SK-N-SH (cell line): ENCODE measurements around the gene DNAJB8. TPM values are rescaled to one million over a fixed set of nuclear protein-coding genes. Genes with fewer than 3 reads are reported as not detected.

Experiments
- CTCF ChIA-PET: fragments of 300-600, 350-600 bp; formaldehyde crosslinking; extraction: SDS; loops from one replicate; lab custom pipeline; 2021; lab: Yijun Ruan, JAX
- POLR2A ChIA-PET: fragments of 350-600 bp; sonication (Branson Sonifier 250); formaldehyde crosslinking; extraction: SDS; loops from one replicate; lab custom pipeline; 2020; ENCODE audit warnings: antibody characterized with exemption, inconsistent platforms; lab: Yijun Ruan, JAX
- DNase-seq: peaks from one replicate; pipeline ENCODE4 v3.0.0; 2012
- H2AFZ ChIP-seq: fragments of 200-600 bp; sonication (generic); 2 replicates; pipeline ENCODE4 v1.8.1; 2016; ENCODE audit warnings: antibody characterized with exemption, mild to moderate bottlenecking, low read depth
- H3F3A ChIP-seq: fragments of 200-600 bp; sonication (generic); replicated peaks from 2 replicates; pipeline ENCODE3; 2016; ENCODE audit warnings: antibody characterized with exemption, mild to moderate bottlenecking; ENCODE audit not compliant: insufficient read depth
- H3K27ac ChIP-seq, 2 experiments: fragments of 200-500 bp in 1 of 2; fragments of 200-600 bp in 1 of 2; sonication (Bioruptor generic) in 1 of 2; sonication (generic), shearing (Covaris generic) in 1 of 2; 2 replicates each; pipeline versions ENCODE4 v1.5.1 to v1.6.1; 2014 to 2016; ENCODE audit warnings: low read depth in 2 of 2, inconsistent platforms in 1 of 2, low read length in 1 of 2, mild to moderate bottlenecking in 1 of 2, mixed read lengths in 1 of 2
- H3K27me3 ChIP-seq: fragments of 200-600 bp; sonication (generic), shearing (Covaris generic); 2 replicates; pipeline ENCODE4 v1.6.1; 2016; ENCODE audit warnings: mixed run types; ENCODE audit not compliant: insufficient read depth
- H3K36me3 ChIP-seq, 2 experiments: fragments of 200-500 bp in 1 of 2; fragments of 200-600 bp in 1 of 2; sonication (Bioruptor generic) in 1 of 2; sonication (generic) in 1 of 2; replicated peaks in 1 of 2; 2 replicates each; pipeline versions ENCODE3 to v1.5.1; 2014 to 2016; ENCODE audit warnings: low read length in 1 of 2, mild to moderate bottlenecking in 1 of 2; ENCODE audit not compliant: insufficient read depth in 2 of 2, control insufficient read depth in 1 of 2
- H3K4me1 ChIP-seq, 2 experiments: fragments of 200-500 bp in 1 of 2; fragments of 200-600 bp in 1 of 2; sonication (Bioruptor generic) in 1 of 2; sonication (generic), shearing (Covaris generic) in 1 of 2; 2 replicates each; pipeline versions ENCODE4 v1.5.1 to v1.6.1; 2014 to 2016; ENCODE audit warnings: low read depth in 1 of 2, low read length in 1 of 2, mixed run types in 1 of 2; ENCODE audit not compliant: insufficient read depth in 2 of 2, control insufficient read depth in 1 of 2
- H3K4me2 ChIP-seq: fragments of 200-600 bp; sonication (generic), shearing (Covaris generic); 2 replicates; pipeline ENCODE4 v1.6.1; 2017; ENCODE audit warnings: mixed run types
- H3K4me3 ChIP-seq, 2 experiments: fragments of 200-500 bp in 1 of 2; fragments of 200-600 bp in 1 of 2; sonication (Bioruptor generic) in 1 of 2; sonication (generic), shearing (Covaris generic) in 1 of 2; 2 replicates each; pipeline versions ENCODE4 v1.5.1 to v1.8.1; 2014 to 2016; ENCODE audit warnings: low read depth in 2 of 2, inconsistent platforms in 1 of 2, low read length in 1 of 2, mild to moderate bottlenecking in 1 of 2, mixed read lengths in 1 of 2, moderate library complexity in 1 of 2
- H3K79me2 ChIP-seq: fragments of 200-600 bp; sonication (generic); 2 replicates; pipeline ENCODE4 v1.8.1; 2017; ENCODE audit warnings: mild to moderate bottlenecking; ENCODE audit not compliant: insufficient read depth
- H3K9ac ChIP-seq: fragments of 200-600 bp; sonication (generic); 2 replicates; pipeline ENCODE4 v1.6.1; 2017; ENCODE audit warnings: mixed run types
- H3K9me2 ChIP-seq: fragments of 200-600 bp; sonication (generic); 2 replicates; pipeline ENCODE4 v1.6.1; 2017; ENCODE audit warnings: mixed run types
- H3K9me3 ChIP-seq: fragments of 200-600 bp; sonication (generic); 2 replicates; pipeline ENCODE4 v1.6.1; 2017; ENCODE audit warnings: mixed run types, mild to moderate bottlenecking, moderate library complexity
- H4K20me1 ChIP-seq: fragments of 200-600 bp; sonication (generic); 2 replicates; pipeline ENCODE4 v1.6.1; 2017; ENCODE audit warnings: mild to moderate bottlenecking, mixed run types; ENCODE audit not compliant: insufficient read depth
- CHD2 ChIP-seq: fragments of 150-350 bp; IDR thresholded peaks from 2 replicates; pipeline ENCODE4 v1.6.1; 2018; ENCODE audit warnings: low read length; ENCODE audit not compliant: partially characterized antibody
- EP300 ChIP-seq, 2 experiments: IDR thresholded peaks; 2 replicates each; pipeline versions ENCODE4 v1.4.0 to v1.6.1; 2012; ENCODE audit warnings: borderline replicate concordance in 1 of 2, low read depth in 1 of 2, low read length in 1 of 2
- EZH2phosphoT487 ChIP-seq: fragments of 200-600 bp; sonication (generic); IDR thresholded peaks from 2 replicates; pipeline ENCODE4 v1.6.1; 2017; ENCODE audit warnings: low read depth, mixed run types, mild to moderate bottlenecking, antibody characterized with exemption, moderate library complexity, borderline replicate concordance
- FOSL2 ChIP-seq: IDR thresholded peaks from 2 replicates; pipeline ENCODE4 v1.4.0; 2012; ENCODE audit warnings: low read depth, mild to moderate bottlenecking, moderate library complexity, borderline replicate concordance
- FOXJ3 ChIP-seq: sonication (generic); formaldehyde crosslinking; IDR thresholded peaks from 2 replicates; pipeline ENCODE4 v1.5.1; 2020; ENCODE audit warnings: mild to moderate bottlenecking, missing genetic modification reagents
- GATA2 ChIP-seq: sonication (generic); formaldehyde crosslinking; IDR thresholded peaks from 2 replicates; pipeline ENCODE4 v1.5.0; 2020; ENCODE audit warnings: mild to moderate bottlenecking, missing genetic modification reagents
- MAX ChIP-seq: IDR thresholded peaks from 2 replicates; pipeline ENCODE4 v1.4.0; 2012; ENCODE audit warnings: low read depth
- NFIC ChIP-seq: IDR thresholded peaks from 2 replicates; pipeline ENCODE4 v1.4.0; 2012; ENCODE audit warnings: borderline replicate concordance
- NRF1 ChIP-seq: IDR thresholded peaks from 2 replicates; pipeline ENCODE4 v1.6.1; 2012; ENCODE audit warnings: low read depth, mild to moderate bottlenecking, low read length
- SMC3 ChIP-seq: IDR thresholded peaks from 2 replicates; pipeline ENCODE4 v1.6.1; 2012; ENCODE audit warnings: low read depth, low read length, improper control_type of control experiment
- WGBS: methylation state at CpG from one replicate; pipeline ENCODE4 v1.1.6; 2017; ENCODE audit warnings: low lambda C conversion rate; 5-methylcytosine and 5-hydroxymethylcytosine counted together
- polyA plus RNA-seq, 3 experiments: library from polyadenylated mRNA; depleted of rRNA; stranded (reverse); fragments of >200 nt; gene quantifications; 2 replicates each; pipeline ENCODE4 v1.2.3, GENCODE V29; 2012
- TF ChIP-seq, protein P1 (sequence below): IDR thresholded peaks from 2 replicates; pipeline ENCODE4; 2012
- TF ChIP-seq, protein P2 (sequence below): IDR thresholded peaks from 2 replicates; pipeline ENCODE4 v1.4.0; 2012; ENCODE audit warnings: low read depth, borderline replicate concordance
- TF ChIP-seq, protein P3 (sequence below): fragments of 200-600 bp; sonication (generic); IDR thresholded peaks from 2 replicates; pipeline ENCODE4 v1.6.1; 2017; ENCODE audit warnings: antibody characterized with exemption, mild to moderate bottlenecking, moderate library complexity

Gene DNAJB8
- polyA plus RNA-seq, 1 of the 3 experiments (the other 2 are of a cell fraction) = not detected

- Histone ChIP-seq H3K9me2 (no peaks in the 10 kb centered on the region), H3K4me1 (peaks cover 0 to 75% of the 10 kb centered on the region in 2 experiments; a peak in 2 of 4 replicates), H3K27ac (no peak overlapping the region), H3F3A (no peaks in the 10 kb centered on the region), H3K9me3 (no peaks in the 10 kb centered on the region), H3K9ac (no peak overlapping the region), H3K27me3 (no peaks in the 10 kb centered on the region), H3K4me3 (no peak overlapping the region), H3K4me2 (no peak overlapping the region), H4K20me1 (no peaks in the 10 kb centered on the region), H3K79me2 (no peaks in the 10 kb centered on the region), H3K36me3 (no peaks in the 10 kb centered on the region), H2AFZ (no peak overlapping the region)
- WGBS = 77% methylated on average over 14 of the region's 14 CpGs
- DNase-seq = no peak
- ChIA-PET CTCF (interaction anchor here (0.7 to 11.3 kb wide), 18 partner anchors 8 to 262 kb away, joined by 3 to 177 read pairs (median 18); partner anchors contain the start of gene GATA2), POLR2A (interaction anchor here (2.2 to 2.9 kb wide), 3 partner anchors 8 to 58 kb away, joined by 7 to 16 read pairs (median 9); no protein-coding TSS in a partner anchor)
- TF ChIP-seq MAX (no peak), EZH2phosphoT487 (no peak), NRF1 (no peak), GATA2 (CRISPR knock-in tag) (no peak), CHD2 (no peak), NFIC (no peak), FOXJ3 (CRISPR knock-in tag) (no peak)
- TF ChIP-seq, protein P1, sequence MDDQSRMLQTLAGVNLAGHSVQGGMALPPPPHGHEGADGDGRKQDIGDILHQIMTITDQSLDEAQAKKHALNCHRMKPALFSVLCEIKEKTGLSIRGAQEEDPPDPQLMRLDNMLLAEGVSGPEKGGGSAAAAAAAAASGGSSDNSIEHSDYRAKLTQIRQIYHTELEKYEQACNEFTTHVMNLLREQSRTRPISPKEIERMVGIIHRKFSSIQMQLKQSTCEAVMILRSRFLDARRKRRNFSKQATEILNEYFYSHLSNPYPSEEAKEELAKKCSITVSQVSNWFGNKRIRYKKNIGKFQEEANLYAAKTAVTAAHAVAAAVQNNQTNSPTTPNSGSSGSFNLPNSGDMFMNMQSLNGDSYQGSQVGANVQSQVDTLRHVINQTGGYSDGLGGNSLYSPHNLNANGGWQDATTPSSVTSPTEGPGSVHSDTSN = no peak
Measured at GRCh38 chr3:128424508-128425069, 42.1 kb downstream of the DNAJB8 start.

DNA sequence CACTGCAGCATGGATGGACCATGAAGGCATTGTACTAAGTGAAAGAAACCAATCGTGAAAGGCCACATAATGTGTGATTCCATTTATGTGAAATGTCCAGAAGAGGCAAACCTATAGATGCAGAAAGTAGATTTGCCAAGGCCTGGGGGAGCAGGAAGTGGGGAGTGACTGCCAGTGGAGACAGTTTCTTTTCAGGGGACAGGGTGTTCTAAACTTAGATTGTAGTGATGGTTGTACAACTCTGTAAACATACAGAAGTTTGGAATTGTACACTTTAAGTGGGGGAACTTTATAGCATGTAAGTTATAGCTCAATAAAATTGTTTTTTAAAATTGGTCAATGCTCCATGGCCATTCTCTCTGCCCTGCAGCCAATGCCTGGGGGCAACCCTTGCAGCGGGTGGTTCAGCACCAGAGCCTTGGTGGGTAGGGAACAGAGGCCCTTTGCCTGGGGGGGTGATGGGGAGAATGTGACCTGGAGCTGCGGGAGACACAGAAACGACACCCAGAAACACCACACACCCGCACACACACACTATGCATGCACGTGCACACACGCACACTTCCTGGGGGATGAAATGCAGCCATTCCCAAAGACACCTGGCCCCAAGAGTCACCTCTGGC lies 43.1 kb downstream of the DNAJB8 start:
- POLR2A ChIA-PET = interaction anchor here (0.8 to 2.9 kb wide), 4 partner anchors 8 to 63 kb away, joined by 3 to 21 read pairs (median 6); no protein-coding TSS in a partner anchor
- peaks cover 0 to 67% of the 10 kb centered on the region in 2 experiments; a peak in 2 of 4 replicates for H3K4me1 ChIP-seq
- WGBS = 98% methylated on average over 2 of the region's 7 CpGs
- no peak overlapping the region for H3K9ac ChIP-seq
- H3K36me3 ChIP-seq = no peaks in the 10 kb centered on the region
- no peak for DNase-seq
- H3K9me2 ChIP-seq = no peaks in the 10 kb centered on the region
- H4K20me1 ChIP-seq = no peaks in the 10 kb centered on the region
- 0 out of 4 replicates have a peak overlapping the region, but pooled peaks of 1 of the 2 experiments have one; percentile 7 for H3K27ac ChIP-seq
- H3F3A ChIP-seq = no peaks in the 10 kb centered on the region
- H3K4me3 ChIP-seq = no peak overlapping the region
- no peak overlapping the region for H3K4me2 ChIP-seq
- H3K27me3 ChIP-seq = no peaks in the 10 kb centered on the region
- H3K79me2 ChIP-seq = no peaks in the 10 kb centered on the region
- TF ChIP-seq, protein P1 = no peak
- no peak for TF ChIP-seq FOXJ3 (CRISPR knock-in tag)
- TF ChIP-seq EP300 (IDR thresholded peaks at IDR 0.05; ENCODE audit: borderline replicate concordance in 1 of 2, low read depth in 1 of 2, low read length in 1 of 2) = no peak
- TF ChIP-seq, protein P2, sequence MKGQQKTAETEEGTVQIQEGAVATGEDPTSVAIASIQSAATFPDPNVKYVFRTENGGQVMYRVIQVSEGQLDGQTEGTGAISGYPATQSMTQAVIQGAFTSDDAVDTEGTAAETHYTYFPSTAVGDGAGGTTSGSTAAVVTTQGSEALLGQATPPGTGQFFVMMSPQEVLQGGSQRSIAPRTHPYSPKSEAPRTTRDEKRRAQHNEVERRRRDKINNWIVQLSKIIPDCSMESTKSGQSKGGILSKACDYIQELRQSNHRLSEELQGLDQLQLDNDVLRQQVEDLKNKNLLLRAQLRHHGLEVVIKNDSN = no peak
- TF ChIP-seq MAX = no peak
- no peak for TF ChIP-seq EZH2phosphoT487
- TF ChIP-seq, protein P3, sequence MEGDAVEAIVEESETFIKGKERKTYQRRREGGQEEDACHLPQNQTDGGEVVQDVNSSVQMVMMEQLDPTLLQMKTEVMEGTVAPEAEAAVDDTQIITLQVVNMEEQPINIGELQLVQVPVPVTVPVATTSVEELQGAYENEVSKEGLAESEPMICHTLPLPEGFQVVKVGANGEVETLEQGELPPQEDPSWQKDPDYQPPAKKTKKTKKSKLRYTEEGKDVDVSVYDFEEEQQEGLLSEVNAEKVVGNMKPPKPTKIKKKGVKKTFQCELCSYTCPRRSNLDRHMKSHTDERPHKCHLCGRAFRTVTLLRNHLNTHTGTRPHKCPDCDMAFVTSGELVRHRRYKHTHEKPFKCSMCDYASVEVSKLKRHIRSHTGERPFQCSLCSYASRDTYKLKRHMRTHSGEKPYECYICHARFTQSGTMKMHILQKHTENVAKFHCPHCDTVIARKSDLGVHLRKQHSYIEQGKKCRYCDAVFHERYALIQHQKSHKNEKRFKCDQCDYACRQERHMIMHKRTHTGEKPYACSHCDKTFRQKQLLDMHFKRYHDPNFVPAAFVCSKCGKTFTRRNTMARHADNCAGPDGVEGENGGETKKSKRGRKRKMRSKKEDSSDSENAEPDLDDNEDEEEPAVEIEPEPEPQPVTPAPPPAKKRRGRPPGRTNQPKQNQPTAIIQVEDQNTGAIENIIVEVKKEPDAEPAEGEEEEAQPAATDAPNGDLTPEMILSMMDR = no peak
- TF ChIP-seq SMC3 = no peak
- no peak for TF ChIP-seq FOSL2
- TF ChIP-seq, all 33 proteins: peak for 0
- CTCF ChIA-PET = interaction anchor here (0.6 to 11.3 kb wide), 4 partner anchors 13 to 157 kb away, joined by 3 to 177 read pairs (median 48); no protein-coding TSS in a partner anchor
- Histone ChIP-seq H3K9me3 (no peaks in the 10 kb centered on the region), H2AFZ (no peak overlapping the region)
